HepG2 (cell line): ENCODE measurements around the gene PRM2. TPM values are rescaled to one million over a fixed set of nuclear protein-coding genes. Genes with fewer than 3 reads are reported as not detected.

Source experiments
- ARNT ChIP-seq: fragments of 450-650 bp; IDR thresholded peaks from 2 replicates; pipeline ENCODE4 v1.6.1; 2017
- ATF5 ChIP-seq: sonication (generic); formaldehyde crosslinking; IDR thresholded peaks from 2 replicates; pipeline ENCODE4 v1.4.0; 2020; ENCODE audit warnings: mild to moderate bottlenecking, low read depth, missing genetic modification reagents
- E2F2 ChIP-seq: sonication (generic); formaldehyde crosslinking; IDR thresholded peaks from 2 replicates; pipeline ENCODE4 v1.4.0; 2020; ENCODE audit warnings: missing genetic modification reagents, borderline replicate concordance
- GATAD1 ChIP-seq: IDR thresholded peaks from 2 replicates; pipeline ENCODE4 v1.6.1; 2016; ENCODE audit warnings: missing genetic modification reagents, missing compliant biosample characterization
- GZF1 ChIP-seq: sonication (generic); formaldehyde crosslinking; IDR thresholded peaks from 2 replicates; pipeline ENCODE4 v1.5.1; 2020; ENCODE audit warnings: mild to moderate bottlenecking, missing genetic modification reagents
- HNF4A ChIP-seq: sonication (generic); formaldehyde crosslinking; IDR thresholded peaks from 2 replicates; pipeline ENCODE4 v1.4.0; 2020; ENCODE audit warnings: missing genetic modification reagents
- HNRNPK ChIP-seq: fragments of 200-400 bp; formaldehyde crosslinking; IDR thresholded peaks from 2 replicates; pipeline ENCODE4 v1.6.1; 2018; ENCODE audit warnings: low read length, low read depth, moderate library complexity, mild to moderate bottlenecking; ENCODE audit not compliant: poor library complexity, severe bottlenecking
- JDP2 ChIP-seq: sonication (generic); formaldehyde crosslinking; IDR thresholded peaks from 2 replicates; pipeline ENCODE4 v1.8.1; 2022; ENCODE audit warnings: missing genetic modification reagents, borderline replicate concordance
- KLF15 ChIP-seq: sonication (generic); formaldehyde crosslinking; IDR thresholded peaks from 2 replicates; pipeline ENCODE4 v1.8.1; 2023; ENCODE audit warnings: borderline replicate concordance, mild to moderate bottlenecking, inconsistent platforms, missing genetic modification reagents, mixed read lengths
- KLF6 ChIP-seq: IDR thresholded peaks from 2 replicates; pipeline ENCODE4 v1.8.0; 2016; ENCODE audit warnings: missing biosample characterization, missing genetic modification reagents
- MAFF ChIP-seq: IDR thresholded peaks from 2 replicates; pipeline ENCODE4 v1.6.1; 2011; ENCODE audit warnings: low read depth, low read length, improper control_type of control experiment
- NFATC3 ChIP-seq: sonication (generic); formaldehyde crosslinking; IDR thresholded peaks from 2 replicates; pipeline ENCODE4 v1.5.1; 2020; ENCODE audit warnings: mild to moderate bottlenecking, missing genetic modification reagents
- NFE2 ChIP-seq: sonication (generic); formaldehyde crosslinking; IDR thresholded peaks from 2 replicates; pipeline ENCODE4 v1.4.0; 2020; ENCODE audit warnings: missing genetic modification reagents
- NR2F2 ChIP-seq: IDR thresholded peaks from 2 replicates; pipeline ENCODE4 v1.6.1; 2012; ENCODE audit warnings: low read depth, inconsistent platforms, borderline replicate concordance
- NR3C1 ChIP-seq: sonication (generic); formaldehyde crosslinking; IDR thresholded peaks from 2 replicates; pipeline ENCODE4 v1.4.0; 2020; ENCODE audit warnings: missing genetic modification reagents
- PCBP2 ChIP-seq: fragments of 200-400 bp; formaldehyde crosslinking; optimal IDR thresholded peaks from 2 replicates; pipeline ENCODE3; 2018; ENCODE audit warnings: low read length, low read depth; ENCODE audit not compliant: poor library complexity, severe bottlenecking
- RARA ChIP-seq: IDR thresholded peaks from 2 replicates; pipeline ENCODE4 v1.6.1; 2016; ENCODE audit warnings: missing genetic modification reagents, missing compliant biosample characterization
- SP2 ChIP-seq: sonication (generic); formaldehyde crosslinking; IDR thresholded peaks from 2 replicates; pipeline ENCODE4 v1.5.1; 2020; ENCODE audit warnings: mild to moderate bottlenecking, missing genetic modification reagents
- TOPORS ChIP-seq: sonication (generic); formaldehyde crosslinking; IDR thresholded peaks from 2 replicates; pipeline ENCODE4 v1.8.0; 2023; ENCODE audit warnings: mild to moderate bottlenecking, missing genetic modification reagents
- ZBTB10 ChIP-seq: sonication (generic); formaldehyde crosslinking; IDR thresholded peaks from 2 replicates; pipeline ENCODE4 v1.4.0; 2020; ENCODE audit warnings: missing genetic modification reagents, borderline replicate concordance
- ZBTB37 ChIP-seq: sonication (generic); formaldehyde crosslinking; IDR thresholded peaks from 2 replicates; pipeline ENCODE4 v1.4.0; 2020; ENCODE audit warnings: mild to moderate bottlenecking, missing genetic modification reagents
- ZNF121 ChIP-seq: sonication (generic); formaldehyde crosslinking; IDR thresholded peaks from 2 replicates; pipeline ENCODE4 v1.5.0; 2020; ENCODE audit warnings: mild to moderate bottlenecking, missing genetic modification reagents
- ZNF224 ChIP-seq: sonication (generic); formaldehyde crosslinking; IDR thresholded peaks from 2 replicates; pipeline ENCODE4 v1.5.0; 2020; ENCODE audit warnings: mild to moderate bottlenecking, missing genetic modification reagents
- ZNF598 ChIP-seq: sonication (generic); formaldehyde crosslinking; IDR thresholded peaks from 2 replicates; pipeline ENCODE4 v1.5.1; 2020; ENCODE audit warnings: mild to moderate bottlenecking, missing genetic modification reagents, borderline replicate concordance
- ZNF629 ChIP-seq: sonication (generic); formaldehyde crosslinking; conservative IDR thresholded peaks from 2 replicates; pipeline ENCODE4 v1.5.0; 2020; ENCODE audit warnings: missing genetic modification reagents
- ZNF724P ChIP-seq: sonication (generic); formaldehyde crosslinking; IDR thresholded peaks from 2 replicates; pipeline ENCODE4 v1.8.0; 2022; ENCODE audit warnings: missing genetic modification reagents, borderline replicate concordance
- polyA plus RNA-seq, 8 experiments: library from polyadenylated mRNA; depleted of rRNA in 3 of 8; stranded (reverse) in 7 of 8; unstranded in 1 of 8; fragments of >200 nt; fragmentation: Illumina TruSeq in 4 of 8; extraction: Trizol in 4 of 8; gene quantifications; 2 replicates each; pipeline versions ENCODE4 v1.2.1 to v1.2.3, GENCODE V29; 2011 to 2016; ENCODE audit warnings: low read depth in 4 of 8, missing spikeins in 1 of 8, mixed read lengths in 1 of 8; ENCODE audit not compliant: insufficient read depth in 1 of 8
- total RNA-seq, 5 experiments: library from RNA; depleted of rRNA; stranded (reverse); fragments of >200 nt; fragmentation: Illumina TruSeq; extraction: Trizol; gene quantifications; 2 replicates each; pipeline ENCODE4 v1.2.3, GENCODE V29; 2016; ENCODE audit warnings: low read depth in 1 of 5

The PRM2 gene
- total and polyA plus RNA-seq, 2 of the 13 experiments (the other 11 are each of a cell fraction or from before 2014, with no cell fraction given) = 0.54 TPM; not detected in 1

GRCh38 chr16:11257131-11257938 lies 18.9 kb downstream of the PRM2 start (continued):
- TF ChIP-seq E2F2 (CRISPR knock-in tag) (no peak), SP2 (no peak; the same call in 1 of the 2 replicates), JDP2 (CRISPR knock-in tag) (no peak), ARNT (no peak), ZNF121 (CRISPR knock-in tag) (peak; percentile 86), NR2F2 (no peak), HNF4A (CRISPR knock-in tag) (peak; percentile 52), TOPORS (CRISPR knock-in tag) (no peak), HNRNPK (no peak), ZNF224 (CRISPR knock-in tag) (no peak; the same call in 1 of the 2 replicates), ZNF598 (no peak), NFE2 (CRISPR knock-in tag) (no peak), ATF5 (CRISPR knock-in tag) (peak; percentile 91), RARA (CRISPR knock-in tag) (peak; percentile 67), ZNF724P (peak; percentile 85; the same call in 1 of the 2 replicates), PCBP2 (peak; percentile 9), MAFF (0 out of 2 replicates have a peak, but pooled peaks have one; percentile 7), KLF15 (CRISPR knock-in tag) (peak; percentile 55), NR3C1 (no peak), GATAD1 (CRISPR knock-in tag) (no peak; the same call in 1 of the 2 replicates), ZBTB37 (CRISPR knock-in tag) (no peak), ZBTB10 (no peak), ZNF629 (CRISPR knock-in tag) (peak; percentile 93), NFATC3 (CRISPR knock-in tag) (no peak; the same call in 1 of the 2 replicates), GZF1 (CRISPR knock-in tag) (no peak; the same call in 1 of the 2 replicates), KLF6 (CRISPR knock-in tag) (no peak)
